Transverse colon (tissue), 4 donors: Measurements from ENCODE around the gene NT5DC3. TPM values are rescaled to one million over a fixed set of nuclear protein-coding genes. Genes with fewer than 3 reads are reported as not detected.

ENCODE experiments used
- DNase-seq: peaks from one replicate; pipeline ENCODE4 v3.0.0-alpha.2; 2019
- H3K27ac ChIP-seq, 4 donors: fragments of 200-600 bp; sonication (generic); 2 replicates each; pipeline ENCODE4 v1.5.1; 2016 to 2018; ENCODE audit warnings: inconsistent platforms in 4 of 4
- H3K27me3 ChIP-seq: fragments of 200-600 bp; sonication (generic); 2 replicates; pipeline ENCODE4 v1.5.1; 2017; ENCODE audit warnings: inconsistent platforms
- H3K36me3 ChIP-seq, 4 donors: fragments of 200-600 bp; sonication (generic); 2 replicates each; pipeline ENCODE4 v1.5.1; 2017 to 2019; ENCODE audit warnings: inconsistent platforms in 4 of 4
- H3K4me1 ChIP-seq, 4 donors: fragments of 200-600 bp; sonication (generic); 2 replicates each; pipeline ENCODE4 v1.5.1; 2017 to 2020; ENCODE audit warnings: inconsistent platforms in 4 of 4
- H3K4me3 ChIP-seq, 4 donors: fragments of 200-600 bp; sonication (generic); 1 replicate in 1 of 4; 2 replicates in 3 of 4; pipeline versions ENCODE4 v1.5.1 to v1.6.1; 2017 to 2019; ENCODE audit warnings: inconsistent platforms in 4 of 4
- H3K9me3 ChIP-seq, 2 donors: fragments of 200-600 bp; sonication (generic); 2 replicates each; pipeline ENCODE4 v1.5.1; 2017 to 2019; ENCODE audit warnings: inconsistent platforms in 2 of 2
- EP300 ChIP-seq: sonication (generic); formaldehyde crosslinking; IDR thresholded peaks from one replicate; pipeline ENCODE4 v1.6.1; 2017; ENCODE audit warnings: antibody characterized with exemption, low read depth
- POLR2A ChIP-seq: fragments of 450-650 bp; IDR thresholded peaks from one replicate; pipeline ENCODE4 v1.6.1; 2016; ENCODE audit warnings: antibody characterized with exemption, mild to moderate bottlenecking, moderate library complexity
- POLR2AphosphoS5 ChIP-seq, 3 donors: sonication (generic); formaldehyde crosslinking; IDR thresholded peaks; one replicate each; pipeline ENCODE4 v1.6.1; 2016; ENCODE audit warnings: antibody characterized with exemption in 3 of 3
- WGBS, 2 donors: methylation state at CpG; one replicate each; pipeline ENCODE4 v1.1.5; 2018; ENCODE audit warnings: low coverage in 1 of 2; 5-methylcytosine and 5-hydroxymethylcytosine counted together
- in situ Hi-C, 4 donors: fragments of 200-750 bp; cut with MboI; loops; one replicate each; pipeline versions ENCODE4 v1.15.0 to v1.15.1; 2017; ENCODE audit warnings: low sequenced_read_pairs in 3 of 4, low pct_ligation_motif_present in 1 of 4, low pct_unique_long_range_greater_than_20kb in 1 of 4
- intact Hi-C: fragments of 100-400 bp; cut with DNase I; formaldehyde crosslinking; loops from one replicate; pipeline ENCODE4 v1.15.1; 2023; ENCODE audit warnings: low total_unique reads
- total RNA-seq, 4 donors: library from RNA; depleted of rRNA; stranded (reverse); fragments of >200 nt; gene quantifications; one replicate each; pipeline ENCODE4 v1.1.0, GENCODE V29; 2016
- TF ChIP-seq, protein P1 (sequence below), 5 experiments: fragments of 200-600 bp in 3 of 5; fragments of 450-650 bp in 2 of 5; sonication (generic) in 3 of 5; IDR thresholded peaks; 1 replicate in 2 of 5; 2 replicates in 3 of 5; pipeline ENCODE4 v1.5.1; 2016 to 2017; ENCODE audit warnings: antibody characterized with exemption in 5 of 5, inconsistent platforms in 3 of 5, mild to moderate bottlenecking in 2 of 5, moderate library complexity in 1 of 5

NT5DC3 gene
- total RNA-seq, 4 donors from 2014 or later: 24.3 to 71.4 (median 54.8) TPM

- no peak overlapping the region for H3K4me3 ChIP-seq
- no peak overlapping the region for H3K27ac ChIP-seq
- H3K4me1 ChIP-seq: no peaks in the 10 kb centered on the region
- TF ChIP-seq, protein P1, sequence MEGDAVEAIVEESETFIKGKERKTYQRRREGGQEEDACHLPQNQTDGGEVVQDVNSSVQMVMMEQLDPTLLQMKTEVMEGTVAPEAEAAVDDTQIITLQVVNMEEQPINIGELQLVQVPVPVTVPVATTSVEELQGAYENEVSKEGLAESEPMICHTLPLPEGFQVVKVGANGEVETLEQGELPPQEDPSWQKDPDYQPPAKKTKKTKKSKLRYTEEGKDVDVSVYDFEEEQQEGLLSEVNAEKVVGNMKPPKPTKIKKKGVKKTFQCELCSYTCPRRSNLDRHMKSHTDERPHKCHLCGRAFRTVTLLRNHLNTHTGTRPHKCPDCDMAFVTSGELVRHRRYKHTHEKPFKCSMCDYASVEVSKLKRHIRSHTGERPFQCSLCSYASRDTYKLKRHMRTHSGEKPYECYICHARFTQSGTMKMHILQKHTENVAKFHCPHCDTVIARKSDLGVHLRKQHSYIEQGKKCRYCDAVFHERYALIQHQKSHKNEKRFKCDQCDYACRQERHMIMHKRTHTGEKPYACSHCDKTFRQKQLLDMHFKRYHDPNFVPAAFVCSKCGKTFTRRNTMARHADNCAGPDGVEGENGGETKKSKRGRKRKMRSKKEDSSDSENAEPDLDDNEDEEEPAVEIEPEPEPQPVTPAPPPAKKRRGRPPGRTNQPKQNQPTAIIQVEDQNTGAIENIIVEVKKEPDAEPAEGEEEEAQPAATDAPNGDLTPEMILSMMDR (IDR thresholded peaks at IDR 0.05): no peak
- TF ChIP-seq EP300: no peak
- peak in 1 of 3 donors; percentile 4 for TF ChIP-seq POLR2AphosphoS5 (IDR thresholded peaks at IDR 0.05)
- DNase-seq: no peak
- no peaks in the 10 kb centered on the region for H3K9me3 ChIP-seq
- no peaks in the 10 kb centered on the region for H3K27me3 ChIP-seq
- H3K36me3 ChIP-seq: peaks cover 0 to 11% (median 0%) of the 10 kb centered on the region in 4 donors
- in situ Hi-C loops (no loop called here), intact Hi-C loops (no loop called here)
- 83 to 86% methylated on average over 1 to 6 of the region's 6 CpGs for WGBS, 2 donors
Measured at GRCh38 chr12:103766028-103766427, 75.0 kb downstream of the NT5DC3 start.

DNA sequence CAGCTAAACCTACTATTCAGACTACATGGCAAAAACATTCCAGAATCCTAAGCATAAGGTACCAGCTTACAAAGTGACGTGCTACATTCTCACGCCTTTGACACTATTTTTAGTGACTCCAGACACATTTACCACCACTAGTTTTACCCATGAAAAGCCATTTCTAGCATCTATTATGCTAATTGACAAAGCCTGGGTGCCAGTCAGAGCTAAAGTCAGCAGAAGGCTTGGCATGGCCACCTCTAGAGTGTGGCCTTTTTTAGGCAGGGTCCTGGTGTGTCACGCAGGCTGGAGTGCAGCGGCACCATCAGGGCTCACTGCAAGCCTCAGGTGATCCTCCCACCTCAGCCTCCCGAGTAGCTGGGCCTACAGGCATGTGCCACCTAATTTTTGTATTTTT lies 75.7 kb downstream of the NT5DC3 start:
- Histone ChIP-seq H3K27ac (no peak overlapping the region), H3K36me3 (peaks cover 0 to 11% (median 0%) of the 10 kb centered on the region in 4 donors), H3K9me3 (no peaks in the 10 kb centered on the region), H3K27me3 (no peaks in the 10 kb centered on the region), H3K4me1 (no peaks in the 10 kb centered on the region), H3K4me3 (no peak overlapping the region)
- intact Hi-C loops: no loop called here
- TF ChIP-seq, protein P1 (IDR thresholded peaks at IDR 0.05): no peak
- TF ChIP-seq POLR2AphosphoS5 (IDR thresholded peaks at IDR 0.05) (no peak), POLR2A (no peak), EP300 (no peak)
- 93 to 94% methylated on average over 2 to 5 of the region's 5 CpGs for WGBS, 2 donors
- no peak for DNase-seq
- in situ Hi-C loops: no loop called here

DNA sequence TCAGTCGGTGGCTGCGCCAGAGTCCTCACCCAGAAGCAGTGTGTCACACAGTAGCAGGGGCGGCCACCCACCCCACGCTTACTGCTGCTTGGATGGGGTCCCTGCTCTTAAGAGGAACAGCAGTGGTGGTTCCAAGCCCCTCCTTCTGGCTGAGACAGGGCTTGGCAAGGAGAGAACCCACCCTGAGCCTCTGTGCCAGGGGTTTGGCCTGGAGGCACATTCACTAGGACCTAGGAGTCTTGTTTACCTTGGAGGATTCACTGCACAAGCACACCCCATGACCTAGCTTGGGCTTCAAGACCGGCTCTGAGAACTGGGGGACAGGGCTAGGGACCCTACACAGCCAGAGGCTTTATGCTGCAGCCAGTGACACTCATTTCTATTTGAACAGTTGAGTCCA lies 78.6 kb downstream of the NT5DC3 start:
- Histone ChIP-seq H3K4me1 (no peaks in the 10 kb centered on the region), H3K4me3 (no peak overlapping the region), H3K27ac (no peak overlapping the region), H3K9me3 (no peaks in the 10 kb centered on the region), H3K36me3 (peaks cover 0 to 11% (median 0%) of the 10 kb centered on the region in 4 donors), H3K27me3 (no peaks in the 10 kb centered on the region)
- intact Hi-C loops: no loop called here
- in situ Hi-C loops: no loop called here
- WGBS, 2 donors: 78% methylated on average over 5 of the region's 5 CpGs; no CpG with 5 or more reads in 1 of the 2 donors
- TF ChIP-seq, protein P1 (IDR thresholded peaks at IDR 0.05): no peak
- peak in 1 of 3 donors; percentile 27 for TF ChIP-seq POLR2AphosphoS5 (IDR thresholded peaks at IDR 0.05)
- no peak for DNase-seq

DNA sequence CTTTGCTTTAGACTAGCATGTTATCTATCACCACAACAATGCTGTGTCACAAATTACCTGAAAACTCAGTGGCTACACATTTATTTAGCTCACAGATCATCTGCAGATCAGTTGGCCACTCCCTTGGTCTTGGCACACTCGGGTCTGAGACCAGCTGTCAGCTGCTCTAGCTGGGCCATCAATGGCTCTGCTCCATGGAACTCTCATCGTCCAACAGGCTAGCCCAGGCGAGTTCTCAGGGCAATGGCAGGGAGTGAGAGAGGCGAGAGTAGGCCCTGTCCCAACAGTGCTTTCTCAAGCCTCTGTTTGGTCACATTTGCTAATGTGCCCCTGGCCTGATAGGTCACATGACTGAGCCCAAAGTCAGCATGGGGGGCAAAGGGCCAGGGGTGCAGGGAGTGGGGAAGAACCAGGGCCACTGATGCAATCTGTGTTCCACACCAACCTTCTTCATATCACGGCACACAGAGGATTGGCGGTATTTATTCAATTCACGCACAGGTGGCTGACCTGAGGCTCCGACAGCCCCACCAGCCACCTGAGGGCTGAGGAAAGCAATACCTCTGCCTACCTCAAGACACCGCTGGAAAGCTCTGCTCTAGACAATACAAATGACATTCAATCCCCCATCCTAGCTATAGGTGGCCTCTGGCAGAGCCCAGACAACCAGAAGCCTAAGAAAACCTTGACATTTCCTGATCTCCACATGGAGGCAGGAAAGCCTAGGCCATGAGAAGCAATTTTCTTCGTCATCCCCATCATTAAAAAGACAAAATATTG lies 82.5 kb downstream of the NT5DC3 start:
- Histone ChIP-seq H3K9me3 (no peaks in the 10 kb centered on the region), H3K27me3 (no peaks in the 10 kb centered on the region), H3K27ac (no peak overlapping the region), H3K4me1 (no peaks in the 10 kb centered on the region), H3K36me3 (no peaks in the 10 kb centered on the region), H3K4me3 (no peak overlapping the region)
- WGBS, 2 donors: 82 to 90% methylated on average over 3 to 10 of the region's 10 CpGs
- TF ChIP-seq EP300 (no peak), POLR2AphosphoS5 (IDR thresholded peaks at IDR 0.05) (peak in 1 of 3 donors; percentile 19), POLR2A (no peak)
- in situ Hi-C loops (no loop called here), intact Hi-C loops (no loop called here)
- DNase-seq: no peak
